NCI-H2107 treated with DMSO at 0.1 percent for 48 hours (cell line): Measurements from ENCODE around the gene OSGEP.
"Not testable (repeated sequence)": the region's sequence is repeated elsewhere in the genome, so short reads cannot be mapped to it uniquely, and the experiment has no call there.

Experiments
- DNase-seq: peaks from one replicate; lab custom pipeline; 2025; ENCODE audit not compliant: unreplicated experiment; lab: John Stamatoyannopoulos, UW

OSGEP gene

DNA sequence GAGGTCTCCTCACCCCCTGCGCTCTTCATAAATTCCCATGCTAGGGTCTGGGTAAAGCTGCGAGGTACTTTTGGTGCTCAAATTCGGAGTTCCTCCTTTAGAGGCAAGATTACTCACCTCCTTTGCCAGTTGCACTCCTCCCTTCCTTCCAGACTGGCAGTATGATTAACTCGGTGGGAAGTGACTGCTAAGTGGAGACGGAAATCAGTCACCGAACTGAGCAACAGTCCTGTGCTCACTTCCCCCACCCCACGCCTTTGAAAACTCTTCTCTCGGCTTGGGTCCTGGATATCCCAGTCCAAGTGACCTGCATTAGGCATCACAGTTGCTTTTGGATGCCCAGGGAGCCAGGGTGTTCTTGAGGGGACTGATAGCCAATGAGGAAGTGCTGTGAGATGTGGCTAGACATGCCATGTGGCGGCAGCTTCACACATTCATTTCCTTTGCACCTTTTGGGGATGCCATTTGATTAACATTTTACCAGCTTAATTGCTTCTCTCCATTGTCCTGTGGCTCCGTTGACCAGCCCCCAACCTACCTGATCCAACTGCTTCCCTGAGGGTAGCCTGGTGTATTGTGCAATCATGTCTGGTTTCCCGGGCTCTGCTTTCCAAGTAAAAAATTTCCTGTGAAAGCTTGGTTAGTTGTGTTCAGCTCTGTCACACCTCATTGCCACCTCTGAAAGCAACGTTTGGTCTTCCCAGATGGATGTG is 15.4 kb upstream of the OSGEP start:
- DNase-seq = peak; percentile 89

DNA sequence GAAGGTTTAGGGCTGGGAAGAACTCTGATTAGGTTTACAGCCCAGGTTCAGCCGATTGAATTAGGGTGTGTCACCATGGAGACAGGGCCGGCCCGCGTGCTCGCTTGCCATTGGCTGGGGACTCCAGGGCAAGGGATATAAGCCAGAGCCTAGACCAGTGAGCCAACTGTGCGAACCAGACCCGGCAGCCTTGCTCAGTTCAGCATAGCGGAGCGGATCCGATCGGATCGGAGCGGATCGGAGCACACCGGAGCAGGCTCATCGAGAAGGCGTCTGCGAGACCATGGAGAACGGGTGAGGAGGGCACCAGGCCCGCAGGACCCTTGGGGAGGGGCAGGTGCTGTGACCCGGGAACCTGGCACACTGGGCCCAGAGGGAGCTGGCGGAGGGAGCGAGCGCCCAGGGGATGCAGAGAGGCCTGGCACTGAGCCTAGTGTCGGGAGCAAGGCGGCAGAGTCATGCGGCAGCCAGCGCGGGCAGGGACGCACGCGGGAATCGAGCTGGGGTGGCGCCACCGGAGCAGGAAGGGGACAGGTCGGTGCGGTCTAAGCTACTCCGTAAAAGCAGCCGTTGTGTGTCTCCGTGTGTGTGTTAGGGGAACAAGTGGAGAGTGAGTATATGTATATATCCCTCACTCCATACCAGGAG is 14.8 kb upstream of the OSGEP start, which contains the start of gene PNP:
TSS of gene PNP (plus strand) at position 165 of the 648 bp plus-strand sequence. CDS start at position 284, 119 bp downstream.
- DNase-seq = peak; percentile 94

DNA sequence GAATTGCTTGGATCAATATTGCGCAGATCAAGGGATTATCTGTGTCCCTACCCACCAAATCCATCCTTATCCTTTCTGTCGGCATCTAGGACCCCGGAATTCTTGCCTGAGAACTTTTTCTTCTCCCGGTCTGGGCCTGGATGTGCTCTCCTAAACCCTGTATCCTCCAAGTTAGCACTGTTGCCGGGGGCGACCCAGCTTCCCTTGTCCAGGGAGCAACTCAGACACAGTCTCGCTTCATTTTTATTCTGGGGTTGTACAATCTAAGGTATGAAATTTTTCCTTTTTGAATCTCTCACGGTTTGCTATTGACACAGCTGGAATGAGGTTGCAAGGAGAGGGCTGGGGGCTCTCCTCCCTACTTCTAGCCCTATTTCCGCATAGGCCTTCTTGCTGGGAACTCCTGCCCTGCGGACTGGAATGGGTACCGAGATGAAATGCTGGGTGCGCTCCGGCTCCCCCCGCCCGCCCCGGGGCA is 14.2 kb upstream of the OSGEP start:
- no peak for DNase-seq

DNA sequence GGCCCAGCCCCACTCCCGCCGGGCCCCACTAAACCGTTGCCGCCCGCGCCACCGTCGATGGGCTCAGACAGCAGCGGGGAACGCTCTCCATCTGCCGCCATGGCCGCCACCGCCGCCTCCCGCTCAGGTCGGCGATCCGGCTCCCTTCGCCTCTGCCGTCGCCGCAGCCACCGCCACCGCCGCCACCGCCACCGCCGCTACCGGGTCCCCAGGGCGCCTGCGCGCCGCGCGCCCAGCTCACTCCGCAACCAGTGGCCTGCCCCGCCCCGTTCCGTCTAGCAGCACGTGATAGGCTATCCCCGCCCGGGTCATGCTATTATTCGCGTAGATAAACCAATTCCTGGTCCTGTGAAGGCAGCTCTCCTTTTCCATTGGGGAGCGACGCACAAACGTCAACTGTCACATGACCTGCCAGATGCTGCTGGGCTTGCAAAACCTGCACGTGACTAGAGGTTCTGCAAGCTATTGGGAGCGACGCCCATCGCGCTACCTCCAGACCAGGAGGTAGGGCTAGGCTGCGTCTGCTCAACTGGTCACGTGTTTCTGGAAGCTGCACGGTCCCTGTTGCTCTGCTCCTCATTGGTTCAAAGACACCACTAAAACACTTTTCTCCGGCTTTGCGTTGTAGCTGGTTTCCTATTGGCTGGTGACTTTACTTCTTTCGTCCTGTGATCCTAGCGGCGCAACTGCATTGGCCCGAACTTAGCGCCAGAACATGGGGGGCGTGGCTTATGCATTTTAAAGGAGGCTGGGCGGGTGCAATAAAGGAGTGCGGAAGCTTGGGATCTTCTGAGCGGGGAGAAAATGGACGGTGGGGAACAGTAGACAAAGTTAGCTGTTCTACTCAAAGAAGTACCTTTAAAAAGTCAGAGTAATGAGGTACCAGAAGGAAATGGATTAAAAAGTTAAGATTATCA is 6.9 kb upstream of the OSGEP start, which contains the start of gene PIP4P1:
TSS of gene PIP4P1 (minus strand) at position 210 of the 917 bp plus-strand sequence. CDS start at position 101, 109 bp downstream.
- peak; percentile 100 for DNase-seq

DNA sequence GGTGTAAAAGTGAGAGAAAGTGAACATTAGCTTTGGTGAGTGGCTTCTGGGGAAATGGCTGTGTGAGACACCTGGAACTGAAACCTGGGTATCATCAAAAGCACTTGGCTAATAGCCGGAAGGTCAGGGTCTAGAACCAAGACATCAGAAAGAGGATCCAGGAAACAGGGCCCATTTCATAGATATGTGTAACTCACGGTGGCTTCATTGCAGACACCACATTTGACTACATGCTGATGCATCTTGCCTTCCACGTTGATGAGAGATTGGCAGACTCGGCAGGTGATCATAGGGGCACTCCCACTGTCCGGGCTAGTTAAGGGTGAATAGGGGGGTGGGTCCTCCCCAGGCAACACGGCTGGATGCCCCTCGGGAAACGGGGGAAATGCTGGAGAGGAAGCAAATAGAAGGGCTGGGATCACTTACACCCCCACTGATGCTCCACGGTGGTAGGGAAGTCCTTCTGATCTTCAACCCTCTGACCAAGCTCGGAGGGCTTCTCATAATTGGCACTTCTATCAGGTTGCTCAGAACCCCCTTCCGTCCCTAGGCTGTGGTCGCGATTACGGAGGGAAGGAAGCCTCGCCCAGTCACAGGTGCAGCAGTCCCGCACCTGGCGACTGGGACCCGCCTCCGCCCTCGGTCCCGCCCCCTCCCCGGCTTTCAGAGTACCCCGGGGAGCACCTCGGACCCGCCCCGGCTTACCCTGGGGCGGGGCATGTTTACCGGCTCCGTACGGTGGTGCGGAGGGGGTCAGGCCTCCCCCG is 6.0 kb upstream of the OSGEP start:
- DNase-seq = peak; percentile 39

DNA sequence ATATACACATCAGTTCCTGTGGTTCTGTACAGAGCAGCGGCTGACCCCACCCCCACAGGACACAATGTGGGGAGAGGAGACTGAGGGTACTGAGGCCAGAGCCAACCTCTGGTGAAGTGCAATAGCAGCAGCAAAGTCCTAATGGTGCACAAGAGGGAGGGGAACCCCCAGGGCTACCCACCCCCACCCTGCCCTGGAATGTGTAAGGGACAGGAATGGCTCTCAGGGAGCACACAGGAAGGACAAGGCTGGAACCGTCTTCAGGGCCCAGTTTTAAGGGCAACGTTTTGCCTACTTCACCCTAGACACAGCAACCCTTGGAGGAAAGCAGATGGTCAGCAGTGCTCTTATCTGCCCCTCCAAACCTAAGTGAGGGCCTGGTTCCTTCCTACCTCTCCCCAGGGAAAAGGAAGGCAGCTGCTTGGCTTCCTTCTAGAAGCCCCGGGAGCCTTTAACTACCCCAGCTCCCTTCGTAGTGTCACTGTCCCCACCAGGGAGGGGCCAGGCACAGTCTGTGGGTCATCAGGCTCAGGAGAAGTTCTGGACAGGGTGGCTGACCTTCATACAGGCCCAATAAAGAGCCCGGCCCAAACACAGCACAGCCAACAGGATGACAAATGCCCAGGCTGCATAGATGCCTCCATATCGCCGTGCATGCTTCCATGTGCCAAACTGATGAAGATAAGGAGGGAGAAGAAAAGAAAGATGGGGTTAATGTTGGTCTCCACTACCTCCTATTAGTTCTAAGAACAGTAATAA is 3.6 kb upstream of the OSGEP start:
- DNase-seq = no peak

DNA sequence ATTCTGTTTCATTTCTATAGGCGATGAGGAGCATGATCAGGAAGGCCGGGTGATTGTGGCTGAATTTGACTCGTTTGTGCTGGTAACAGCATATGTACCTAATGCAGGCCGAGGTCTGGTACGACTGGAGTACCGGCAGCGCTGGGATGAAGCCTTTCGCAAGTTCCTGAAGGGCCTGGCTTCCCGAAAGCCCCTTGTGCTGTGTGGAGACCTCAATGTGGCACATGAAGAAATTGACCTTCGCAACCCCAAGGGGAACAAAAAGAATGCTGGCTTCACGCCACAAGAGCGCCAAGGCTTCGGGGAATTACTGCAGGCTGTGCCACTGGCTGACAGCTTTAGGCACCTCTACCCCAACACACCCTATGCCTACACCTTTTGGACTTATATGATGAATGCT is 2.4 kb upstream of the OSGEP start:
- DNase-seq = no peak

DNA sequence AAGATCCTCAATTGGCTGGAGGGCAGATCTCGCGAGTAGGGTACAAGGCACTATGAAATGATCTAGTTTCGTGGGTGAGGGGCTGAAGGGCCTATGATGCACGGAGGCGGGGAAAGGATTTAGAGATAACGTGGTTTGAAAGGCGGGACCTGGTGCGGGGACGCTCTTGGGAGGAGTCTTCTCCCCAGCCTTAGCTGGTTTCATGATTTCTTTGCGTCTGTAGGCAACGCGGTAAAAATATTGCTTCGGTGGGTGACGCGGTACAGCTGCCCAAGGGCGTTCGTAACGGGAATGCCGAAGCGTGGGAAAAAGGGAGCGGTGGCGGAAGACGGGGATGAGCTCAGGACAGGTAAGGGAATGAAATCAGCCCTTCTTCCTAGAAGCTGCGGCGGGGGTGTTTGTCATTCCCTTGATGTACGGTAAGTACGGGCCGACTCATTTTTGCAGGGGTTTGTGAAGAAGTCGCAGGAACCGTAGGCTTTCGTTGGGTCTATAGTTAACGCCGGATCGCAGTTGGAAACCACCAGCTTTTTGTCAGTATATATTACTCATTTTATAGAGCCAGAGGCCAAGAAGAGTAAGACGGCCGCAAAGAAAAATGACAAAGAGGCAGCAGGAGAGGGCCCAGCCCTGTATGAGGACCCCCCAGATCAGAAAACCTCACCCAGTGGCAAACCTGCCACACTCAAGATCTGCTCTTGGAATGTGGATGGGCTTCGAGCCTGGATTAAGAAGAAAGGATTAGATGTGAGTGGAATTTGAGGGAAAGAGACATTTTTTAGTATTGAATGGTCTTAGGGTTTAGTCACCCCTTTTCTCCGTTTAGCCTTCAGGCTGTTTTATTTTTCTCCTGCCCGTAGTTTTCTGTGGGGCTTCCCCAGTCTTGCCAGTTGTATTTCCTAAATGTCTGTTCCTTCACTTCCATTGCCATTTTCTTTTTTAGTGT is 1.0 kb upstream of the OSGEP start:
- DNase-seq = peak; percentile 39

DNA sequence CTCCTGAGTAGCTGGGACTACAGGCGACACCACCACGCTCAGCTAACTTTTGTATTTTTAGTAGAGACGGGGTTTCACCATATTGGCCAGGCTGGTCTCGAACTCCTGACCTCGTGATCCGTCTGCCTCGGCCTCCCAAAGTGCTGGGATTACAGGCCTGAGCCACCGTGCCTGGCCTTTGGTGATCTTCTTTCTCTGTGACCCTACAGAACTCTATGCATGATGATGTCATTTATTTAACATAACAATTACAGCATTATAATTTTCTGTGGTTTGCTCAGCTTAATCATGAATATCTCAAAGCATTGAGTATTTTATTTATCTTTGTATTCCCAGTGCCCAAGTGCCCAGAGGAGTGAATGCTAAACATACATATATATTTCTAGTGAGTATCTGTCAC is 1.8 kb downstream of the OSGEP start:
- not testable (repeated sequence) for DNase-seq

DNA sequence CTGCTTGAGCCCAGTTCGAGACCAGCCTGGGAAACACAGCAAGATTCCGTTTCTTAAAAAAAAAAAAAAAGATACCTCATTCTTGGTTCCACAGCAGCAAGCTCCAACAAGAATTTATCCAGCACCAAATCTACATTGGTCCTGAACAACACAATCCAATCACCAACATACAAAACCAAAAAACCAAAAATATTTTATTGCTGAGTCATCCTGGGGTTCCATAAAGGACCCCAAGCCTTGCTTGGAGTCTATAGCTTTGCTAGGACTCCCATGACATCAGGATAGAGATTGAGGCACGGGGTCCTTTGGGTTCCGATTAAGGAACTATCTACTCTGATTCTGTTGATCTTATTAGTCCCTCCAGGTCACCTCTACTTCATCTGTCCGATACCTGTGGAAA is 7.7 kb downstream of the OSGEP start:
- no peak for DNase-seq

DNA sequence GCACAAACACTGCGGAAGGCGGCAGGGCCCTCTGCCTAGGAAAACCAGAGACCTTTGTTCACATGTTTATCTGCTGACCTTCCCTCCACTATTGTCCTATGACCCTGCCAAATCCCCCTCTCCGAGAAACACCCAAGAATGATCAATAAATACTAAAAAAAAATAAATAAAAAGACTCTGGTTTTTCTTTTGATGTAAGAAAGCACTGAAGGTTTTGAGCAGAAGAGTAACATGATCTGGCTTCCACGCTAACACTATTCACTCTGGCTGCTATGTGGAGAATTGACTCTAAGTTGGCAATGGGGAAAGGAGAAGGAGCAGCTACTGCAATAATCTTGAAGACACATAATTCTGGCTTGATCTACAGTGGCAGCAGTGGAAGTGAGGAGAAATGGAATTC is 11.0 kb downstream of the OSGEP start:
- not testable (repeated sequence) for DNase-seq

DNA sequence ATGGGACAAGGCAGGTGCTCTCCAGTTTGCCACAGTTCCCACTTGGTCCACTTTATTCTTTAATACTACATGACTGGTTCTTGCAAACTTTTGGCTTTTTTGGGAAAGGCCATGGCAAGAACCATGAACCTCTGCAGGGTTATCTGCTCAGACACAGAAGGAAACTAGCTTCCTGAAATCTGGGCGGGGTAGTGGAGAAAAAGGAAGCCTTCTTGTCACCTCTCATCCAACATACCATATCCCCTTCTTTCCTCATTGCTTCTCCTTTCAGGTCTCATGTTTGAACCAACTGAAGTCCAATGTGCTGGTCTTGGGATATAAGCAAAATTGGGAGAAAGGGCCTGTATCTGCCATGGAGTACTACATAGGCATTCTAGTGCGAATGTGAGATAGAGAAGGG is 13.2 kb downstream of the OSGEP start:
- no peak for DNase-seq

DNA sequence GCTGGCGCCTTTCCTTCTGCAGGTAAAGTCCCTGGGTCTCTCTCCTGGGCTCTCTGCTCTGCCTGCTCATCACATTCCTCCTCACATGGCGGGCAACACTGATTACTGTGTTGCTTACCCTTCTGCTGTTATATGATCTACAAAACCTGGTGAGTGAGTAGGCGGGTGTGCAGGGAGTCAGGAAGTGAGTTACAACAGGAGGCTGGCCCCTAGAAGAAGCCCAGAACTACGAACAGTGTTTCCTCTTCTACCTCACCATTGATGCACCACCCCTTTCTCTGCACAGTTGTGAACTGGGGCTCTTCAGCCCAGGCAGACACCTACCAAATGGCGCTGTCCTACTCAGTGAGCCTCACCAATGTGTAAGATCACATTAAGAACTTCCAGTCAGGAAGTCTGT is 13.7 kb downstream of the OSGEP start:
- DNase-seq = peak; percentile 72

DNA sequence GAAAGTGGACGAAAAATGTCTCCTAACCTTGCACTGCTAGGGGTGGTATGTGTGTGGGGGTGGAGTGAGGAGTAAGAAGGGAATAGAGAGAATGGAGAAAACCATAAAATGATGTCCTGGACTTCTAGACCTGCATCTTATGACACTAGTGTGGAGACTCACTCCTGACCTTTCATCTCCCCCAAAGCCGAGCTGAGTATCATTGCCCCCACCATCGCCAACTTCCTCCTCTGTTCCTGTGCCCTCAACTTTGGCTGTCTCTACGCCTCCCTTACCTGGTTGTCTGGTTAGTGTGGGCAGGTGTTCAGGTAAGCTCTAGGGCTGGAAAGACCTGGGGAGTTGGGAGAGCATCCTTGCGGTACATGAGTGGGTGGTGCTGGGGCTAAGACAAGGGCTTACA is 14.1 kb downstream of the OSGEP start:
- DNase-seq = no peak

DNA sequence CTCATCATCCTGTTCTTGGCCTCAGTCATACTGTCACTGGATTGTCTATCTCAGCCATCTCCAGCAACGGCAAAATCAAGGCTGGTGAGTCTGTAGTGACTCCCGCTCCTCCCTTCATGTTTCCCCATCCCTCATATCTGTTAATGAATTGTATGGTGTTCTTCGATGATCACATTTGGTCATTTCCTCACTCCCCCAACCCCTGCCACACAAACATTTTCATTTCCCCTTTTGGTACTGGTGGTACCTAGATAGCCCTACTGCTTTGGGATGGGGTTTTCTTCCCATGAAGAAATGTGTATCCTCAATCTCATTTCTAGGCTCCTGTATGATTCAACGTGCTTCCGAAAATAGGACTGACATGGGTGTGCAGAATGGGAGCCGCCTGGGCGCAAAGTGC is 15.9 kb downstream of the OSGEP start:
- no peak for DNase-seq

DNA sequence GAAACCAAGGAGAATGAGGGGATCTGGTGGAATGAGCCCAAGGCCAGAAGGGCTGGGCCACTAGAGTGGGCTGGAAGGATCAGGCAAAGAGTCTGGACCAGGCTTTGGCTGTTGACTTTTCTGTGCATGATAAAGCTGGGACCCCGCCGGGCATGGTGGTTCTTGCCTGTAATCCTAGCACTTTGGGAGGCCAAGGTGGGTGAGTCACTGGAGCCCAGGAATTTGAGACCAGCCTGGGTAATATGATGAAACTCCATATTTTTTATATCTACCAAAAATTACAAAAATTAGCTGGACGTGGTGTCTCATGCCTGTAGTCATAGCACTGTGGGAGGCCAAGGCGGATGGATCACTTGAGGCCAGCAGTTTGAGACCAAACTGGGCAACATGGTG is 18.3 kb downstream of the OSGEP start:
- no peak for DNase-seq

DNA sequence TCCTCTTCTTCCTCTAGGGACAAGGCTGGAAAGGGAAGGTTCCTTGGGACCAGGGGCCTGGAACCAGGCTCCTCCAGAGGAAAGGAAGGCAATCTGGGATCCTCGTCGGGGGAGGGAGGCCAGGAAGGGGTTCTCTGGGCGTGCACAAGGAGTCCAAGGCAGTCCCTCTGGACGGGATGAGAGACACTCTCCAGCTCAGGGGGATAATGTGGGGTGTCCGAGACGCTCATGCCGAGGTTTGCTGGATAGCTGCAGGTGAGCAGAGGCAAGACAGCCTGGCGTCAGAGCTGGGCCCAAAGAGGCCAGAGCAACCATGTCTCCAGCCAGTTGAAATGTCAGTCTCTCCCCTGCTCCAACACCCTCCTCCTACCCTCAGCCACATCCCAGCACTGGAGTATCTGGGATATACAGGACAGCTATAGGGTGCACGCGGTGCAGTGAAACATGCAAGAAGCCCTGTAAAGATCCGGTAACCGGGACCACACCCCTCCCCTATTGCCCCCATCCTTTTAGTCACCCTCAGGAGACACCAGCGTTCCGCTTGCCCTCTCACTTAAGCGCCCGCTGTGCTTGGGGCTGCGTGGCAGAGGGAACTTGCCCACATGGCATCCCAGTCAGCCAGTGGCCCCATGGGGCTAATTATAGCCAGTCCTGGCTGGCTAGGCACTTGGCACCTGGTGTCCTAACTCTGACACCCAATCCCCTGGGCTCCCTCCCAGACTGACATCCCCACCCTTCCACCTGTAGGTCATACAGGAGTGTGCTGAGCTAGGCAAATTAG is 18.8 kb downstream of the OSGEP start, which contains the start of gene KLHL33:
TSS of gene KLHL33 (minus strand) at position 585 of the 781 bp plus-strand sequence. CDS start at position 230, 355 bp downstream.
- DNase-seq = peak; percentile 91
